Stimulated activated CD8-positive, alpha-beta memory T cell treated with anti-CD3 and anti-CD28 coated beads, Interleukin-15, amount 100 ng/mL, for 24 hours (primary cell): ENCODE measurements around the gene SLX4IP.
"Not testable (repeated sequence)": the region's sequence is repeated elsewhere in the genome, so short reads cannot be mapped to it uniquely, and the experiment has no call there.

Experiments
- DNase-seq: peaks from one replicate; pipeline ENCODE4 v3.0.0-alpha.2; 2020; ENCODE audit warnings: low read depth

Gene SLX4IP

GRCh38 chr20:10576411-10577090, 141.4 kb downstream of the SLX4IP start:
- DNase-seq = no peak

- DNase-seq = no peak
Measured at GRCh38 chr20:10577648-10578047, 142.5 kb downstream of the SLX4IP start.

GRCh38 chr20:10578607-10579006, 143.5 kb downstream of the SLX4IP start:
- no peak for DNase-seq

DNA sequence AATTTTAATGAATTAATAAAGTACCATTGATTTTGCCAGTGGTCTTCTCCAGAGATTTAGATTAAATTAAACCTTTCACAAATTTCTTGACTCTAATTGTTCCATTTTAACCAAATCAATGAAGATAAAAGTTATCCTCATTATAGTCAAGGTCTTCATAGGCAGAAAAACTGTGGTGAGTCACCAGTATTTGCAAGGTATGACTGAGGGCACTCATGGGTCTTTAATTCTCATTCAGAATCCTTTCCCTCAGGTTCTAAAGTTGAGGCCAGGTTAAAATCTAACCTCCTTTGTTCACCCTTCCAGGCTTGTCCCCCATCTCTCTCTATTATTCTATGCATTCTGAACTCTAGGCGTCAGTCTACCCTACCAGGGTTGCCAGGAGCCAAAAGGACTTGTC, 144.8 kb downstream of the SLX4IP start:
- DNase-seq = no peak

DNA sequence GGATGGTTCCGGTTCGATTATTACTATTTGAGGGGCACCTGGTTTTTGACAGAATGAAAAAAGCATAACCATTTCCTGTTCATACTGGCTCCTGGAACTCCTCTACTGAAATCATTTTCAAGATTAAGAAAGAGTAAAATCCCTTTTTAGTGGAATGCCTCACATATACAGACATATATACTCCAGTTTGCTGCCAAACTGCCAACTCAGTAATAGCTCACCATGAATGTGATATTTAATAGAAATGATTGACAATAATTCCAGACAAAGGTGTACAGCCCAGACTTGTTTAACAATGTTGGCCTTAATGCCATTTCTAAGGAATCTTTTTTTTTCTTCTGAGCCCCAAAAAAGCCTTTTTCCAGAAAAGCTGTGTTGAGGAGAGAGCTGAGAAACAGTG, 145.6 kb downstream of the SLX4IP start:
- DNase-seq = no peak

- DNase-seq = no peak
Measured at GRCh38 chr20:10581823-10582222, 146.7 kb downstream of the SLX4IP start.

DNA sequence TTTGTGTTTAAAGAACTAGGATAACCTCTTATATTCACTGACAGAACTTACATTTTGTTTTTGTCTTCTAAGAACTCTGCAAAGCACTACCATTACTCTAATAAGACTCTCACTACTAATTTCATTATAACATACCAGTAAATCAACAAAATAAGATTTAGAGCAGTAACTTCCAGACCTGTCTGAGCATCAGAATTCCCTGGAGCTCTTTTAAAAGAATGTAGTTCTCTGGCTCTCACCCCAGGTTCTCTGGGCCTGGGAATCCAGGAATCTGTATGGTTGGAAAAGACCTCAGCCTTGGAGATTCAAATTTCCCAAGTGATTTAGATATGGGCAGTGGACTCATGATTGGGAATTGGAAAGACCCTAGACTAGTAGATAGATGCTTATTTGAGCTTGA, 149.3 kb downstream of the SLX4IP start:
- no peak for DNase-seq

GRCh38 chr20:10585308-10585707, 150.2 kb downstream of the SLX4IP start:
- no peak for DNase-seq

- no peak for DNase-seq
Measured at GRCh38 chr20:10586296-10586695, 151.2 kb downstream of the SLX4IP start.

DNA sequence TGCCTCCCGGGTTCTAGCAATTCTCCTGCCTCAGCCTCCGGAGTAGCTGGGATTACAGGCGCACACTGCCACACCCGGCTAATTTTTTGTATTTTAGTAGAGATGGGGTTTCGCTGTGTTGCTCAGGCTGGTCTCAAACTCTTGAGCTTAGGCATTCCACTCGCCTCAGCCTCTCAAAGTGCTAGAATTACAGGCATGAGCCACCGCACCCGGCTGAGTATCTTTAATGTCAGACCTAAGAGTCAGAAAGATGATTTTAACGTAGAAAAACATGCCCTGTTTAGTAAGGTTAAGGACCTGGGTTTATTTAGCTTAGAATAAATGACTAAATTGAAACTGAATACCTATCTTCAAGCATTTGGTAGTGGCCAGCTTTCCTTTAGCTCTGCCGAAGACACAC, 155.3 kb downstream of the SLX4IP start:
- not testable (repeated sequence) for DNase-seq

DNA sequence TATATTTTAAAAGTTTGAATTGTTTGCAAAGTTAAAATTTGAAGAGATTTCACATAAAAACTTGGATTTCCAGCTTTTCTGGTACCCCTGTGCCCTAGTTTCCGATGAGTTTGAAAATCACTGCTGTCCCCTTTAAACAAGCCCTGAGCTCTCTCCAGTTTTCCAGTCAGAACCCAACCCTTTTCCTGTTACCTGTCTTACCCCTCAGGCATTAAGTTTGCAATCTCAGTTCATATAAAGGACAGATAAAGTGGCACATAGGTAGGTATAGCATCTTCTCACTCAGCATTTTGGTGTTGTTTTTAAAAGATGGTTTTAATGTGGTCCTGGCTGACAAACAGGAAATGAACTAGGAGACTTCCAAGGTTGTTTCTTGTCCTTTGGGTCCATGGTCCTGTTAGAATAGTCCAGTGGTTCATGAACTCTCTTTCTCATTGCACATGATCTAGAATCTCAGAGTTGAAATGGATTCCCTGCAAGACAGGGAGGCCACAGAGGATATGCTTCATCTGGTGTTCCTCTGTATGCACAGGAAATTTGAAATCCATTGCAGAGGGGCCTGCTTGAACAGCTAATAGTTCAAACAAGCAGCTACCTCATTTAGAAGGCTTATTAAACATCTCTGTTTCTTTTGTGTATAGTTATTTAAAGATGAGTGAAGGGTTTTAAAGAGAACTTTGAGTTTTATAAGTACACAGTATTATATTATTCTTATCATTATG, 156.0 kb downstream of the SLX4IP start:
- DNase-seq = no peak

DNA sequence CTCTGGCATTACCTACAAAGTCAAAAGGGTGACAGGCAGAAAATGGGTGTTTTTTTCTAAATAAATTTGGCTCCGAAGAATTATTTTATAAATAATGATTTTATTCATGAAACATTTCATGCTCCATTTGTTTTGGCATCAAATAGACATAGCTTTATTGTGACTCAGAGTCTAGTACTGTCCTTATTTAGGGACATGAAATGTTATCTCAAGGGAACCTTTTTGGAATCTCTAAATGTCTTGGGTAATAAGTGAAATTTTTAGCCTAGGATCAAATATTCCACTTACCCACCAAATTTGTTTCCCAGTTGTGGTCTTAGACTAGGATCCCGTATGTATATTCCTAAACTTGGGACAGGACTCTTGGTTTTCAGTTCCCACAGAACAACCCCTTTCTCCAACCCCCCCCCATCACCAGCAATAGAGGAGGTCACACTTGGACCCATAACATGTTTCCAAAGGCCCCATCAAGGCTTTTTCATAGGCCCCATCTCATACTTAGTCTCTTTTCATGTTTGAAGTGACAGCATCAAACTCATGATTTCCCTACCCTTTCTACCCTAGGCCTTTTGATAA, 156.9 kb downstream of the SLX4IP start:
- DNase-seq = no peak

GRCh38 chr20:10594296-10594868, 159.3 kb downstream of the SLX4IP start:
- DNase-seq = no peak

- DNase-seq = no peak
Measured at GRCh38 chr20:10595266-10595665, 160.2 kb downstream of the SLX4IP start.

DNA sequence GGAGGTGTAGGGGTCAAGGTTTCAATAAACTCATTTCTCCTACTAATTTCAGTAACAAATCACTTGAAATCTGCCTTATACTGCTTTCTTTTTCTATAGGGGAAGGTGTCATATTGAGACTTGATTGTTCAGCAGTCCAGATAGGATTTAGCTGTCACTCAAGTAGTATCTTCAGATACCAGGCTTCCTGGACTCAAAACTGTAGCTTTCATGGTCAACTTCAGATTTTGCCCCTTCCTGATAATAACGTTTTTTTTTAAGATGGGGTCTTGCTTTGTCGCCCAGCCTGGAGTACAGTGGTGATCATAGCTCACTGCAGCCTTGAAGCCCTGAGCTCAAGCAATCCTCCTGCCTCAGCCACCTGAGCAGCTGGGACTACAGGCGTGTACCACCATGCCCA, 160.9 kb downstream of the SLX4IP start:
- DNase-seq = no peak

GRCh38 chr20:10596710-10597121, 161.6 kb downstream of the SLX4IP start:
- DNase-seq = no peak

DNA sequence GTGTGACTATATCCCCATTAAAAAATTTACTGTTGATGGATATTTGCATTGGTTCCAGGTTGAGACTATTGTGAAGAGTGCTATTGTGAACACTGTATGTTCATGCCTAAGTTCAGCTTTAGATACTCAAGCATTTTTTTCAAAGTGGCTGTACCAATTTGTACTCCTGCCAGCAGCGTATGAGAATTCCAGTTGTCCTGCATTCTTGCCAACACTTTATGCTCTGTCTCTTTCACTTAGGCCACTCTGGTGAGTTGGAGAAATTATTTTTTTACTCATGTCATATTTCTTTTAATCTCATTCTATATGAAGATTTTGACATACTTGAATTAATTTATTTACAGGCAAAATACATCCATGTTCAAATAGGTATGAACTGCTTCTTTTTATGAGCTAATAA, 162.5 kb downstream of the SLX4IP start:
- no peak for DNase-seq

GRCh38 chr20:10602221-10602871, 167.2 kb downstream of the SLX4IP start:
- no peak for DNase-seq

DNA sequence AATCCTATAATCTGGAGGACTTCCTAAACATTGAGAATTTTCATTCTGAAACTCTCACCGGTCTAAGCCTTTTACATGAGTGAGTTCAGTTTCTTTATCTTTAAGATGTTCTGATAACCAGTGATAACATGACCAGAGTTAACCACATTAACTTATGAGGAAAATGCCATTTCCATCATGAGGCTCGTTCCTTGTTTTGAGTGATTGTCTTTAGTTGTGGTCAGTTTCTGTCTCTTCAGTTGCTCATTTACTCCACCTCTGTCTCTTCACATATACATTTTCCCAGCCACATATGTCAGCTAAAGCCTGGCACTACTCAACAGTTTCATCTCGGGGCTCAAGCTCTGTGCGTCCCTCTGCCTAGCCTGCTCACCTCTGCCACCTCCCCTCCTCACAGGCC, 168.3 kb downstream of the SLX4IP start:
- no peak for DNase-seq

DNA sequence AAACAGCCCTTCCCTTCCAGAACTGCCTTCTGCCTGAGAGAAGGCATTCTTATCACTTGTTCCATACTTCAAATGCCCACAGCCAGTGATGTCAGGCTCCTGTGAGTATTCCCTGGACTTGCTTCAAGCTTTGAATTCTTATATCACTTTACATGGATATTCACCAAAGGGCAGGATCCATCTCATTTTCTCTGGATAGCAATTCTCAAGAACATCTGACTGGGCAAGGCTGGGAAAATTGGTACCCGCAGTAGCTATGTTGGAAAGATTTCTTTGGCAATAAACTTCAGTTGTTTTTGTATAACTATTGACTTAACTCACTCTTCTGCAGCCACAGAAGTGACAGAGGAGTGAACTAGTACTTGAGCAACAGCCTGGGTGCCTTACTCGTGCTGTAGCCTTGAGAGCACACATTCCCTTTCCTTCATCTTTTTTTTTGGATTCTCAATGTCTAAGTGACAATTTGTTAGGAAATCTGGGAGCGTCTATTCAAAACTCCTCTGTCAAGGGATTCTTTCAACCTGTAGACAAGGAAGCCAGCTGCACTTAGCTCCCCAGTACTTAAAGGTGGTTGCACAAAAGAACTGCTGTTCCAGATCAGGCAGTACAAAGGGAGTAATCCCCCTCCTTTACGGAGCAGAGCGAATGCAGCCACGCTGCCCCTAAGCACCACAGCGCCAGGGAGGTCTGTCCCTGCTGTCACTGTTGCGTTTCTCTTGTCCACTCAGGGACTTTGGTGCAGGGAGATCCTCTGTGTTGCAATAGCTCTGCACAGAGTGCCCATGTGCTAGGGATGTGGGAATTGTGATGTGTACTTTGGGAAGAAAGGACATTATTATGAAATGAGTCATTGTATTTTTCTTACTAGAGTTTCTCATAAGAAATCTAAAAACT, 169.1 kb downstream of the SLX4IP start:
- no peak for DNase-seq

DNA sequence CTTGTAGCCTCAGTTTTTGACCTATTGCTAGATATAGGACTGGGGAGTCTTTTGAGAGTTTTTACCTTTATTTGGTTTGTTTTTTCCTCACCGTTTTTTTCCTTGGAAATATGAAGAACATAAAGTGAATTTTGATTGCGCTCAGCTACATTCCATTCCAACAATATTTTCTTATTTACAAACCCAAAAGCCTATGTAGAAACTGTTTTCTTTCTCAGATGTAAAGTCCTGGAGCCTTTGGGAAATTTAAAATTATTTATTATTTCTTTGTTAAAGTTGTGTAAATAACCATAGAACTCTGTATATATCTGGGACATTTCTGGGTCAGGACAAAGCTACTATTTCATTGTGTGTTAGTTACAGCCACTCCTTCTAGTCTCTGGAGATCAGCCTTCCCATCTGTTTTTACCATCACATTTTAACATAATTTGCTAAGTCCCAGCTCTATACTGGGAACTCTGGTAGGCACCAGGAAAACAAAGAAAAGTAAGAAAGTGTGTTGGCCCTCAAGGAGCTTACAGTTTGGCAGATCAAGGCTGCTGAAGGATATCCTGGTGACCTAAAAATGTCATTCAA, 169.8 kb downstream of the SLX4IP start:
- no peak for DNase-seq
